ENCODE results near the gene ASB8.
"Not testable (repeated sequence)": the region's sequence is repeated elsewhere in the genome, so short reads cannot be mapped to it uniquely, and the experiment has no call there.

GRCh38 chr12:48155786-48156185 lies 1.5 kb downstream of the ASB8 start:
- TF ChIP-seq ZFP30 (CRISPR knock-in tag; IDR thresholded peaks at IDR 0.05); BACH2 (CRISPR knock-in tag; IDR thresholded peaks at IDR 0.05; ENCODE audit: borderline replicate concordance); ZNF70 (CRISPR knock-in tag; IDR thresholded peaks at IDR 0.05); ZNF8 (CRISPR knock-in tag; IDR thresholded peaks at IDR 0.05); RARB (CRISPR knock-in tag; IDR thresholded peaks at IDR 0.05); SNAI2 (CRISPR knock-in tag; IDR thresholded peaks at IDR 0.05); ZC3H10 (CRISPR knock-in tag; IDR thresholded peaks at IDR 0.05): not testable (repeated sequence)
